Left renal cortex interstitium (tissue), 4 donors: ENCODE results near the gene UPF2. TPM values are rescaled to one million over a fixed set of nuclear protein-coding genes. Genes with fewer than 3 reads are reported as not detected.
"Not testable (repeated sequence)": the region's sequence is repeated elsewhere in the genome, so short reads cannot be mapped to it uniquely, and the experiment has no call there.

ENCODE experiments used
- DNase-seq, 4 donors: peaks; one replicate each; pipeline ENCODE4 v3.0.0-alpha.2; 2013; ENCODE audit warnings: low read depth in 4 of 4, low spot score in 2 of 4, missing footprints in 1 of 4
- polyA plus RNA-seq, 4 donors: library from polyadenylated mRNA; unstranded; fragments of 120-200 nt; gene quantifications; one replicate each; pipeline ENCODE4 v1.2.1, GENCODE V29; 2013; ENCODE audit not compliant: insufficient read length in 4 of 4

UPF2 gene
- polyA plus RNA-seq, 4 donors, result 32.1 to 40.5 (median 37.3) TPM

DNA sequence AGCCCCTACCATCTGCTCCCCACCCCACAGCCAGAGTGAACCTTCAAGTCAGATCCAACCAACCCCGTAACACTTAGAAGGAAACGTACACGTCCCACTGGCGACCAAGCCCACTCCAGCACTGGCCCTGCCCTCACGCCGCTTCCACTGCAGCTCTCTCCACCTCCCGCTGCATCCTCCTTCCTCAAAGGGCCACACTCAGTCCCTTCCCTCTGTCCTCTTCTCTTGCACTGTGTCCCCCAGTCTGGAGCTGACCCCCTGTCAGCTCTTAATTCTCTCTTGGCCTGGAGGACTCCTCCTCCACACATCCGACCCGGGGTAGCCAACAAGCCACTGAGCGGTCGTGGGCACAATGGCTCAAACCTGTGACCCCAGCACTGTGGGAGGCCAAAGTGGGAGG, 133.6 kb downstream of the UPF2 start:
- DNase-seq, result no peak

DNA sequence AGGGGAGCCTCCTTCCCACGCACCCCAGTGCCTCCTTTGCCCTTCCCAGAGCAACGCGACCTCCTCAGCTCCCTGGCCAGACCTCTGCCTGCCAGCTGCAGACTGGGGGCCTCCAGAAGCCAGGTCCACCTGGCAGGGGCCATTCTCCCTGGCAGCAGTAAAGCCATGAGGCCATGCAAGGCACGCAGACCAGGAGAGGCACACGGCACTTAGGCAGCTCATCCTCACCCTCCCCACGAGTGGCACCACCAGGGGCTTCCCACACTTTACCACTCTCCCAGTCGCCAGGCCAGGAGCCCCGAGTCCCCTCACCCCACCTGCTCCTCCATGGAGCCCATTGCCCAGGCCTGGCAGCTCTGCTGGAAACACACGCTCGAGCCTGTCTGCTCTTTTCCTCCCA, 134.1 kb downstream of the UPF2 start:
- DNase-seq, result no peak

DNA sequence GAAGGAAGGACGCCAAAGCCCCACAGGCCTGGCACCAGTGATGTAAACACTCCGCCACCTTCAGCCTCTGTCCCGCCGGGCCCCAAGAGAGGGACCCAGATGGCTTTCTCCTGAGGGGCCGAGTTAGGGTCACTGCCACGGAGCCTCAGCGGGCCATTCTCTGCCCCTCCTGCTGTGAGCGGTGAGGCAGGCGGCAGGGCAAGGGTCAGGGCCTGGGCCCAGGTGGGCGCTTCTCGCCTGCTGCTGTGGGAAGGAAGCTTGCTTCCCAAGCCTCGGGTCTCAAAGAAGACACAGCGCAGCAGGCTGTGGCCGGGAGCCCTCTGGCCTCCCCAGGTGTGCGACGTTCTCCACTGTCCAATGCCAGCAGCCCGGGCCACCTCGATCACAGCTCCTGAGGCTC, 134.7 kb downstream of the UPF2 start:
- DNase-seq, result no peak

DNA sequence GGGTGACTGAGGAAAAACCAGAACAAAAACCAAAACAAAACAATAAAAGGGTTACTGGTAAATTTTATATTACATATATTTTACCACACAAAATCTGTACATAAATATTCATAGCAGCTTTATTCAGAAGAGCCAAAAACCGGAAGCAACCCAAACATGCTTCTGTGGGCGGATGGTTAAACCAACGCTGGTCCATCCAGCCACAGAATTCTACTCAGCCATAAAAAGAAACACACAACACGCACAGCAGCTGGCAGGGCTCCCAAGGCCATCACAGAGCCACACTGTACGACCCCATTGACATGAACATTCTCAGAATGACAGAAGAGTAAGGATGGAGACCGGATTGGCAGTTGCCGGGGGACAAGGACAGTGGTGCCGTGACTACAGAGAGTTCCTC, 135.9 kb downstream of the UPF2 start:
- DNase-seq, result no peak

DNA sequence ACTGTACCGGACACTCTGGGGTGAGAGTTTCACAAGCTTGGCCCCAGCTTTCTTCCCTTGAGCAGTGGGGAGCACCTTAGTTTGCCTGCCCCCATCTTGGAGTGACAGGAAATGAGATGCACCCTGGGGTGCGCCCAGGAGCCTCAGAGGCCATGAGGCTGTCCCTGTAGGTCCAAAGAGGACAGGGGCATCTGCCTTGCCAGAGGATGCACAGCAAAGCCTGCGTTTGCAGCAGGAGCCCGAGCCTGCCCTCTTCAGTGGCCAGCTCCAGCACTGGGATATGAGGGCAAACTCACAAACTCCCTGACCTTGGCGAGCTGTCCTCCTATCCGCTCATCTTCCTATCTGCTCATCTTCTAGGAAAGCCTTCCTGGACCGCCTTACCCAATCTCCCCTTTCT, 140.0 kb downstream of the UPF2 start:
- no peak for DNase-seq

DNA sequence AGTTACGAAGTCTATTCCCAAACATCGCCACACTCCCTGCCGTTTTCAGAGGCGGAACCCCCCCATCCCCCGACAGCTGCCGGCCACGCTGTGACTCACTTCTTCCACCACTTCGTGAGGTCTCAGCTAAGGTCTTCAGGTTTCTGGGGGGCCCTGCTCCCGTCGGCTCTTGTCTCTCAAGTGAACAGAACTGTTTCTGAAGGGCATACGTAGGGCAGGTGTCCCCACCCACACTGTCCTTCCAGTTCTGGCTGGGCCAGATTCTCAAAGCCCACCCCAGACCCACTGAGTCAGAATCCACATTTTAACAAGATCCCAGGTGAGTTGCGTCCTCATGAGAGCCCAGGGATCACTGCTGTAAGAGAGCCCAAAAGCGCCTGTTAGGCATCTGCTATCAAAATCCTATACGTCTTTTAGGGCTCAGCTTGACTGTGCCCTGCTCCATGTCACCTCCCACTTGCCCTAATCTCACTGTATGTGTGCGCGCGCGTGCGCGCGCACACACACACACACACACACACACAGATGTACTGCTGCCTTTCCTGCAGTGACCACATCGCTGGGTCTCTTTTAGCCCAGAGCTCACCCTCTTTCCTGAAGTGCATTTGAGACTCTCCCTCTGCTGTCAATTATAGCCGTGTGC, 140.7 kb downstream of the UPF2 start:
- DNase-seq, result no peak

DNA sequence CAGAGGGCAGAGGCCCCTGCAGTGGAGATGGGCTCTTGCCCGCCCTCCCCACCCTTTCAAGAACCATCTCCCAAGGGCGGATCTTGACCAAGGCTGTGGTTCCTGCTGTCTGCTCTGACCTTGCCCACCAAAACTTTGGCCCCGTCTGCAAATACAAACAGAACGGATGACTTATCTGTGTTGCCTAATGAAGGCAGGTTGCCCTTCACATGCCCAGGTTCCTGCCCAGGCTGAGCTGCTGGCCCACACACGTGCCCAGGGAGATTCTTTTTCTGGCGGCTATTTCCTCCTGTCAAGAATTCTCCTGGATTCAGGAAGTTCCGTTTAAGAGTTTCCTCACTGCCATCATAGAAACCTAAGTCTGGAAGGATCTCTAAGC, 141.2 kb downstream of the UPF2 start:
- no peak for DNase-seq

DNA sequence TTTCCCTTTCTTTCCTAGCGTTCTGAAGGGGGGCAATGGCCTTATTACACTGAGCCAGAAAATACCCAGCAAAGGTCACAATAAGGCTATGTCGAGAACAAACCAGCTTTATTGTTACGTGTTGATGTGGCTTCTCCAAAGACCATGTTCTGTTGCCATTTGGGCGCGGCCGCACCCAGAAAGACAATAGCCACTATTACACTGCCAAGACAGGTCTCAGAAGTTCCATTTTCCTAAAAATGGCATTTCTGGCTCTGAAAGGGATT, 141.6 kb downstream of the UPF2 start:
- no peak for DNase-seq

DNA sequence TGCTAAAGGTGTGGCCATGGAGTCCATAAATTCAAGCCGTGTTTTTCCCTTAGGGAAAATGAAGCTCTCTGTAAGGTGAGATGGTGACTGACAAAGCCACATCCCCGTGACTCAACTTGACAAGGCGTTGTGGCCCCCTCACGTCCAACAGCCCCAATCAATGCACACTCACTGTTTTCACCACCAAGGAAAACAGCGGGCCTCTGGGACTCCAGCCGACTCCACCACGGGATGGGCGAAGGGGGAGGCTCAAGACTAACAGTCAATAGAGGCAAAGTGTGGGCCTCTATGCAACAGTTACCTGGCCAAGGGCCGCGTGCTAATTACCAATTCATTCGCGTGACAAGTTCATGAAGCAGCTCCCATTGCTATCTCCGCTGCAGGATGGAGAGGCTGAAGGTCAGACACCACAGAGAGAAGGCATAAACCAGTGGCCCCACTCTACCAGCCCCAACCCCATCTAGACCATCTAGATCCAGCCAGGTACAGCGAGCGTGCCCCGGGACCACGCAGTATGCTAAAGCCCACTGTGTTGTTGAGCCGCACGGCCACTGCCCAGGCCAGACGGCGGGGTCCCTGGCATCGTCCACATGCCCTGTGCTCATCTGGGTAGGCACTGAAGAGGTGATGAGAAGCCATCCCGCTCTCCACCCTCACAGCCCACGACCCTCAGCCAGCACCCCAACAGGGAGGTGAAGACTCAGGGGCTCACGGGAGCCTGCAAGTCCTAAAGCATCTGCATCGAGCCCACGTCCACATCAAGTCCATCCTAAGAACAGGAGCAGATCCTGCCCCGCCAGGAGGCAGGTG, 143.3 kb downstream of the UPF2 start:
- DNase-seq, result no peak

DNA sequence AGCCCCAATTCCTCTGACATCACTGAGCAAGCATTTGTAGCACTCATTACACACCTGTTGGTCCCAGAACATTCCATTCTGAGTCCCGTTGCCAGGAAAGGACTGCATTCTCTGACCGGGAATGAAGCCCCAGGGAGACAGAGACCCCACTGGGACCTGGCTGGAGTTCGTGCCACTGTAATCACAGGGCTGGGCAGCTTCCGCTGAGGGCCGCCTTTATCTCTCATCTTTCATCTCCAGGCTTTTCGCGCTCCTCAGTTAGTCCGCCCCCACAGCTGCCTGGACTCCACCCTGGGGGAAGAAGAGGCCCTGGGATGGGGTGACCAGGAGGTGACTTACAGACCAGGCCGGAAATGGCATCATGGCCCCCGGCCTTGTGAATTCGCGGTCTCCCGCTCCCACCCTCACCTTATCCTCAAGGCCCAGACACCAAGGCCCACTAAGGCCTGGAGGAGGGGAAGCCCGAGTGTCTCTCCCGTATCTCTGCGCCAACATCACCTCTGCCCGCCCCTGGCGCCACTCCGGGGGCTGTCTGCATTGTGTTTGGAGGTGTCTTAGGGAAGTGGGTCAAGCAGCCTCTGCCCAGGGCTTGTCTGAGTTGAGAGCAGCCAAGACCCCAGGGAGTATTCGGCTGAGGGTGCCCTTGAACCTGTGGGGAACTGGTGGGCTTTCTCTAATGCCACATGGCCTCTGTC, 144.1 kb downstream of the UPF2 start:
- DNase-seq, result no peak

DNA sequence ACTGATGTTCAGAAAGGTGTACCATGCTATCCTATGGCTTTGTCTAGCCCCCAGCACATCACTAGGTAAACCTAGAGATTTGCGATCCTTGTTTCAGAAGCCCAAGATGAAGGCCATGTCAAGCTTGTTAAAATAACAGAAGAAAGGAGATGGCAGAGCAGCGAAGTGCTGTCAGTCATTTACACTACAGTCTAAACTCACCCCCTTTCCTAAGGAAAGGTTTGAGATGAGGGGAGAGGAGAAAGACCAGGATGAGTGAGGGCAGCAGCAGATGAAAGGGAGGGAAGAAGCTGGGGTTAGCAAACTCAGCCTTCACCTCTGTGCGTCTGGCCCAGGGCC, 144.6 kb downstream of the UPF2 start:
- no peak for DNase-seq

DNA sequence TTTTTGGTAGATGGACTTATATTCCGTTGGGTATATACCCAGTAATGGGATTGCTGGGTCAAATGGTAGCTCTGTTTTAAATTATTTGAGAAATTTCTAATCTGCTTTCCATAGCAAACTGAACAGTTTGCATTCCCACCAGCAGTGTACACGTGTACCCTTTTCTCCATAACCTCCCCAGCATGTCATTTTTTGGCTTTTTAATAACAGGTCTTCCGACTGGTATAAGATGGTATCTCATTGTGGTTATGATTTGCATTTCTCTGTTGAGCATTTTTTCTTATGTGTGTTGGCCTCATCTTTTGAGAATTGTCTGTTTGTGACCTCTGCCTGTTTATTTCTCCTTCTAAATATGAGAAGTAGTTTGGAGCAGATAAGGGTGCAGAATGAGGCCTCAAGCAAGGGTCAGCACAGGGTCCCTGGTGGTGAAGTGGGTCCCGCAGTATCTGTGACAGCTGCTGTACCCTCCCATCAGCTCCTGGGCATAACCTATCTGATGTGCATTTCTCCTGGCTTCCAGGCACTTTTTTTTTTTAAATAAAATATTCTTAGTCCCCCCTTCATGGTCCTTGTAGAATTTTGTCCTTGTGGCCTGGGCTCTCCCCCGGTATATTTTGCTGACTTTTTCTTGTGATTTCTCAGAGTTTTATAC, 145.9 kb downstream of the UPF2 start:
- DNase-seq, result no peak

DNA sequence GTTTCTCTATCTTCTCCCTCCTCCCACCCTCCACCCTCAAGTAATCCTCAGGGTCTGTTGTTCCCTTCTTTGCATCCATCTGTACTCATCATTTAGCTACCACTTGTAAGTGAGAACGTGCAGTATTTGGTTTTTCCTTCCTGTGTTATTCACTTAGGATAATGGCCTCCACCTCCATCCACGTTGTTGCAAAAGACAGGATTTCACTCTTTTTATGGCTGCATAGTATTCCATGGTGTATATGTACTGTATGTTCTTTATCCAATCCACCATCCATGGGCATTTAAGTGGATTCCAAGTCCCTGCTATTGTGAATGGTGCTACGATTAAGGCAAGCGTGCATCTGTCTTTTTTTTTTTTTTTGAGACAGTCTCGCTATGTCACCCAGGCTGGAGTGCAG, 147.0 kb downstream of the UPF2 start:
- DNase-seq, result no peak

DNA sequence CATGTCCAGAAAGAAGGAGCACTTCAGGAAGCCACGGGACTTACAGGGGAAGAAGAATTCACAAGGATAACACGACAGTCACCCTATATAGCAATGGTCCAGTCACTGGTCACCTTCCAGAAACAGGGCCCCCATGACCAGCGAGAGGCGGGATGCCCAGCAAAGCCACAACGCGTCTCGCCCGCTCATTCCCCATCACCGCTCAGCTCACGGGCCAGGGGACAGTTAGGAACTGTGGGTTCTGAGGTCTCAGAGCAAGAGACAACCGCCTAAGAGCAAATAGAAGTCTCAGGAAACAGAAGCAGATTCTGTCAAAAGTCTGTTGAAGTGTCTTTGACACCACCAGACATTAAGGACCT, 147.5 kb downstream of the UPF2 start:
- no peak for DNase-seq

DNA sequence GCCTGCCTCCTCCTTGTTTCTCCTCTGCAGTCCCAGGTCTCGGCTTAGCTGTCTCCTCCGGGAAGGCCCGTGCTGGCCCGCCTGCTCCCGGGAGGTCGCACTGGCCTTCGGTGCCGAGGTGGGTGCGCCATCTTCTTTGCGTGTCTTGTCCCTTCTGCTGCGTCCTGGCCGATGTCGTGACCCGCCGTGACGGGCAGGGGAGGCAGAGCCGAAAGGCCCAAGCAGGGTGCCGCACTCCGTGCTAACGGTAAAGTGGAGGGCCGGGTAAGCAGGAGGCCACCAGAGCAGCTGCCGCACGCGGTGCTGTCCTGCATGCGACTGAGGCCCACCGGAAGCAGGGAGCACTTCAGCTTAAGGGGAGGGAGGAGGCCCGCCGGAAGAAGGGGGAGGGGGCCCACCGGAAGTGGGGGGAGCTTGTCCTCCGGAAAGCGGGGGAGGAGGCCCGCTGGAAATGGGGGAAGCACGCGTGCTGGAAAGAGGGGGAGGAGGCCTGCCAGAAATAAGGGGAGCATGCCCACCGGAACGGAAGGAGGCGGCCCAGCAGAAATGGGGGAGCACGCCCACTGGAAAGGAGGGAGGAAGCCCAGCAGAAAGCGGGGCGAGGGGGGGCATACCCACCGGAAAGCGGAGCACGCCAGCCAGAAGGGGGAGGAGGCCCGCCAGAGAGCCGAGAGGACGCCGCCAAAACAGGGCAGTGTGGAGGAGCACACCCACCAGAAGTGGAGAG, 148.1 kb downstream of the UPF2 start:
- no peak for DNase-seq

DNA sequence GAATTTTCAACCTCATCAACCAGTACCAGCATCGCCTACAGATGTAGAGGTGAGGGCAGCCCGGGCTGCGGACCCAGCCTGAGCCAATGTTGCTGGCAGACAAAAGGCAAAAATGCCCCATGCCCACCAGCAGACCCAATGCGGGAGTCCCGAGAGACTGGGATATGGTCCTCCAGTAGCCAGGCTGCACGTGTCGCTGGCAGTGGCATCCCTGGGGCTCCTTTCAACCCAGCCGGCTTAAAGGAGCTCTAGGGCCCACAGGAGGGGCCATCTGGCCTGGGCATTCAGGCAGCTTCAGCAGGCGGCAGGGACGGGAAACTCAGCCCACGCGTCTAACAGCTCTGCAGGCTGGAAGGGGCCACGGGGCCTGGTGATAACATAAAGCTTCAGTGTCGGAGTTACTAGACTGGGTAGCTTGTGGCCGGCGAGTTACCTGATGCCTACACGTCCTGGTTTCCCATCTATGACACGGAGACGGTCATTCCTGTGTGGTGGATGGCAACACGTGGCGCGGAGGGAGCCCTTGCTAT, 148.8 kb downstream of the UPF2 start:
- DNase-seq, result no peak

DNA sequence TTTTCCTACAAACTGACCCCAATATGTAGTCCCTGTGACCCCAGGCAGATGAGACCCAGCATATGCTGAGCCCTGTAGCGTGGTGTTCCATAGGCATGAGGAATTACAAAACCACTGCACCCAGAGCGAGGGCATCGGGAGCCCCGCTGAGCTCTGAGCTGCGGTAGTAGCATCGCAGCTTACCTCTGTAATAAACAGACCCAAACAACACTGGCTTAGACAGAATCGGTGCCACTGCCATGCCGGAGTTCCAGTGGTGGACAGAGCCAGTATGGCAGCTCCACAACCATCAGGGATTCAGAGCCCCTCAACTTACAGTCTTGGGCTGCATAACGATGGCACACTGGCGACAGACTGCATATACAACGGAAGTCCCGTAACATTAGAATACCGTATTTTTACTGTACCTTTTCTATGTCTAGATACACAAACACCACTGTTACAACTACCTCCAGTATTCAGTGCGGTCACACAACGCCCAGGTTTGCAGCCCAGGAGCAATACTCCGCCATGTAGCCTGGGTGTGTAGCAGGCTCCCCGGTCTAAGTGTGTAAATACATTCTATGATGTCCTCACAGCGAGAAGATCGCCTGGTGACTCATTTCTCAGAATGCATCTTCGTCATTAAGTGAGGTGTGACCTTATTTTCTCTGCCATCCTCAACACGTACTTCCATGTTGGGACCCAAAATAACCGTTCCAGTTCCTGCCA, 150.7 kb downstream of the UPF2 start:
- no peak for DNase-seq

DNA sequence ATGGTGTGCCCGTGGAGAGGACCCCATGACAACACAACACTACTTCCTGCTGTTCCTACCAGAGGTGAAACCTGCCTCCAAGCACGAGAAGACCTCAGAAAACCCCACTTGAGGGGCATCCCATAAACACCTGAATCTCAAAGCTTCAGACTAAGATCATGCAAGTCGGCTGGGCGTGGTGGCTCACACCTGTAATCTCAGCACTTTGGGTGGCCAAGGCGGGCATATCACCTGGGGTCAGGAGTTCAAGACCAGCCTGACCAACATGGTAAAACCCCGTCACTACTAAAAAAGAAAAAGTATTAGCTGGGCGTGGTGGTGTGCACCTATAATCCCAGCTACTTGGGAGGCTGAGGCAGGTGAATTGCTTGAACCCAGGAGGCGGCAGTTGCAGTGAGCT, 153.3 kb downstream of the UPF2 start:
- not testable (repeated sequence) for DNase-seq

DNA sequence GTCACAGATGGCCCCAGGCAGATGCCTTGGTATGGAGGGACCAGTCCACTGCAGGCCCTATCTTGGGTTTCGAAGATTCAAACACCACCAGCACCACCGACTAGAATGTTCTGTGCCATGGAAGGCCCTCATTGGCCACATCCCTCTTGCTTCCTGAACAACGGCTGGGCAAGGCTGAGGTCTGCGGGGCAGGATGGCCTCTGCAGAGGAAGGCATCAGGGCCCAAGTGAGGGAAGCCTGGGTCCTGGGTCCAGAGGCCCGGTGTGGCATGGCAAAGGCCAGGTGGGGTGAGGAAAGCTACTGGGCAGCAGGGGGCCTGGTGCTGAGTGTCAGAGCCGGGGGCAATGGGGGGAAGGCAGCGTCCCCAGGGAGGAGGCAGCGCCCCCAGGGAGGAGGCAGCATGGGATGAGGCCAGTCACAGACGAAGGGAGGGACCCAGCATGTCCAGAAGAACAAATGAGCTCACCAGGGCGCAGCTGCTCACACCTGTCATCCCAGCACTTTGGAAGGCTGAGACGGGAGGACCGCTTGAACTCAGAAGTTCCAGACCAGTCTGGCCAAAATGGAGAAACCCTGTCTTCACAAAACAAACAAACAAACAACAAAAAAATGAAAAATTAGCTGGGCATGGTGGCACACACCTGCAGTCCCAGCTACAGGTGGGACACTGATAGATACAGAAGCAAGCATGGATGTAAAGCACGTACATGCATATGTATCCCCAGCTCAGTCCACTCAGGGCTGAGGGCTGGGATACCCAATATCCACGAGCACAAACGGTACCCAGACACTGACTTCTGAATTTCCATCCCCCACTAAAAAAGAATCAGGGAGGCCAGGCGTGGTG, 155.0 kb downstream of the UPF2 start:
- no peak for DNase-seq
